ENCODE results near the gene PTDSS2. TPM values are rescaled to one million over a fixed set of nuclear protein-coding genes. Genes with fewer than 3 reads are reported as not detected.

The PTDSS2 gene
- total and polyA plus RNA-seq, 2 donors from 2014 or later, result 28.5 to 37.7 TPM

GRCh38 chr11:428295-428694, 21.8 kb upstream of the PTDSS2 start:
- no peak overlapping the region for H3K4me3 ChIP-seq (ENCODE audit: low read length in 3 of 3)
- peak in 1 of 5 donors; percentile 24 for DNase-seq

GRCh38 chr11:429391-429790, 20.7 kb upstream of the PTDSS2 start:
- H3K36me3 ChIP-seq (ENCODE audit: control insufficient read depth in 2 of 3, insufficient read depth in 3 of 3, low read length in 3 of 3), result no peaks in the 10 kb centered on the region
- no peak overlapping the region for H3K4me3 ChIP-seq (ENCODE audit: low read length in 3 of 3)
- TF ChIP-seq CTCF (IDR thresholded peaks at IDR 0.05; ENCODE audit: borderline replicate concordance, extremely low read depth, insufficient read depth), result no peak
- no peak for DNase-seq
- no peaks in the 10 kb centered on the region for H3K27me3 ChIP-seq (ENCODE audit: control insufficient read depth, insufficient read depth, low read length)
- no peak overlapping the region for H3K9ac ChIP-seq (ENCODE audit: low read length in 3 of 3)
- intact Hi-C loops (cut with DNase I), result no loop called here
- H3K4me1 ChIP-seq (ENCODE audit: control insufficient read depth in 2 of 3, insufficient read depth in 2 of 3, low read depth in 1 of 3, low read length in 3 of 3), result no peaks in the 10 kb centered on the region
- no peak for FAIRE-seq
- H3K27ac ChIP-seq (ENCODE audit: low read depth in 2 of 2, low read length in 2 of 2), result no peak overlapping the region
- H3K9me3 ChIP-seq (ENCODE audit: control insufficient read depth in 2 of 3, insufficient read depth in 1 of 3, low read length in 3 of 3), result no peaks in the 10 kb centered on the region

More at GRCh38 chr11:428295-428694, 21.8 kb upstream of the PTDSS2 start:
- Histone ChIP-seq H3K27me3 (ENCODE audit: control insufficient read depth, insufficient read depth, low read length) (no peaks in the 10 kb centered on the region), H3K9me3 (ENCODE audit: control insufficient read depth in 2 of 3, insufficient read depth in 1 of 3, low read length in 3 of 3) (no peaks in the 10 kb centered on the region), H3K4me1 (ENCODE audit: control insufficient read depth in 2 of 3, insufficient read depth in 2 of 3, low read depth in 1 of 3, low read length in 3 of 3) (no peaks in the 10 kb centered on the region), H3K36me3 (ENCODE audit: control insufficient read depth in 2 of 3, insufficient read depth in 3 of 3, low read length in 3 of 3) (no peaks in the 10 kb centered on the region), H3K9ac (ENCODE audit: low read length in 3 of 3) (no peak overlapping the region), H3K27ac (ENCODE audit: low read depth in 2 of 2, low read length in 2 of 2) (no peak overlapping the region)
- FAIRE-seq, result no peak
- TF ChIP-seq CTCF (IDR thresholded peaks at IDR 0.05; ENCODE audit: borderline replicate concordance, extremely low read depth, insufficient read depth), result no peak
- intact Hi-C loops (cut with DNase I), result no loop called here

GRCh38 chr11:429931-430456, 20.1 kb upstream of the PTDSS2 start:
- DNase-seq, result peak in 1 of 5 donors; percentile 36
- Histone ChIP-seq H3K9me3 (ENCODE audit: control insufficient read depth in 2 of 3, insufficient read depth in 1 of 3, low read length in 3 of 3) (no peaks in the 10 kb centered on the region), H3K36me3 (ENCODE audit: control insufficient read depth in 2 of 3, insufficient read depth in 3 of 3, low read length in 3 of 3) (no peaks in the 10 kb centered on the region), H3K27me3 (ENCODE audit: control insufficient read depth, insufficient read depth, low read length) (no peaks in the 10 kb centered on the region), H3K4me3 (ENCODE audit: low read length in 3 of 3) (no peak overlapping the region), H3K4me1 (ENCODE audit: control insufficient read depth in 2 of 3, insufficient read depth in 2 of 3, low read depth in 1 of 3, low read length in 3 of 3) (no peaks in the 10 kb centered on the region), H3K9ac (ENCODE audit: low read length in 3 of 3) (no peak overlapping the region), H3K27ac (ENCODE audit: low read depth in 2 of 2, low read length in 2 of 2) (no peak overlapping the region)
- FAIRE-seq, result no peak
- intact Hi-C loops (cut with DNase I), result no loop called here
- no peak for TF ChIP-seq CTCF (IDR thresholded peaks at IDR 0.05; ENCODE audit: borderline replicate concordance, extremely low read depth, insufficient read depth)

- no peaks in the 10 kb centered on the region for H3K36me3 ChIP-seq (ENCODE audit: control insufficient read depth in 2 of 3, insufficient read depth in 3 of 3, low read length in 3 of 3)
- DNase-seq, result no peak
- no peak for FAIRE-seq
- intact Hi-C loops (cut with DNase I), result no loop called here
- TF ChIP-seq CTCF (IDR thresholded peaks at IDR 0.05; ENCODE audit: borderline replicate concordance, extremely low read depth, insufficient read depth), result no peak
- no peak overlapping the region for H3K27ac ChIP-seq (ENCODE audit: low read depth in 2 of 2, low read length in 2 of 2)
- no peaks in the 10 kb centered on the region for H3K4me1 ChIP-seq (ENCODE audit: control insufficient read depth in 2 of 3, insufficient read depth in 2 of 3, low read depth in 1 of 3, low read length in 3 of 3)
- no peaks in the 10 kb centered on the region for H3K27me3 ChIP-seq (ENCODE audit: control insufficient read depth, insufficient read depth, low read length)
- H3K9me3 ChIP-seq (ENCODE audit: control insufficient read depth in 2 of 3, insufficient read depth in 1 of 3, low read length in 3 of 3), result no peaks in the 10 kb centered on the region
- no peak overlapping the region for H3K4me3 ChIP-seq (ENCODE audit: low read length in 3 of 3)
- no peak overlapping the region for H3K9ac ChIP-seq (ENCODE audit: low read length in 3 of 3)
These were observed 18.2 kb upstream of the PTDSS2 start for GRCh38 chr11:431921-432320.
